Osteocyte (in vitro differentiated cells): ENCODE data around the gene ARHGEF38. TPM values are rescaled to one million over a fixed set of nuclear protein-coding genes. Genes with fewer than 3 reads are reported as not detected.
"Not testable (repeated sequence)": the region's sequence is repeated elsewhere in the genome, so short reads cannot be mapped to it uniquely, and the experiment has no call there.

ENCODE experiments used
- DNase-seq: peaks from one replicate; pipeline ENCODE4 v3.0.0; 2021; ENCODE audit warnings: mixed read lengths; ENCODE audit not compliant: unreplicated experiment; ENCODE audit errors: extremely low spot score
- H3K27ac Mint-ChIP-seq: one replicate; pipeline ENCODE4 v1.8.0; 2021; ENCODE audit warnings: mild to moderate bottlenecking, mixed read lengths; ENCODE audit not compliant: unreplicated experiment
- H3K27me3 Mint-ChIP-seq: one replicate; pipeline ENCODE4 v1.8.0; 2021; ENCODE audit warnings: mixed read lengths; ENCODE audit not compliant: unreplicated experiment
- H3K36me3 Mint-ChIP-seq: one replicate; pipeline ENCODE4 v1.8.0; 2021; ENCODE audit warnings: mixed read lengths; ENCODE audit not compliant: unreplicated experiment
- H3K4me1 Mint-ChIP-seq: one replicate; pipeline ENCODE4 v1.8.0; 2021; ENCODE audit warnings: mixed read lengths; ENCODE audit not compliant: unreplicated experiment
- H3K4me3 Mint-ChIP-seq: one replicate; pipeline ENCODE4 v1.8.0; 2021; ENCODE audit warnings: mild to moderate bottlenecking, moderate library complexity, mixed read lengths; ENCODE audit not compliant: unreplicated experiment
- H3K9me3 Mint-ChIP-seq: one replicate; pipeline ENCODE4 v1.8.0; 2021; ENCODE audit warnings: mixed read lengths; ENCODE audit not compliant: unreplicated experiment
- total RNA-seq: library from RNA; stranded (reverse); gene quantifications from 2 replicates; pipeline ENCODE4 v1.2.1, GENCODE V29; 2021
- TF ChIP-seq, protein P1 (sequence below): fragments of 200-600 bp; sonication (generic); IDR thresholded peaks from 2 replicates; pipeline ENCODE4 v1.5.0; 2021; ENCODE audit warnings: antibody characterized with exemption, mild to moderate bottlenecking, moderate library complexity

The ARHGEF38 gene
- total RNA-seq, 1 donor from 2014 or later, result not detected

DNA sequence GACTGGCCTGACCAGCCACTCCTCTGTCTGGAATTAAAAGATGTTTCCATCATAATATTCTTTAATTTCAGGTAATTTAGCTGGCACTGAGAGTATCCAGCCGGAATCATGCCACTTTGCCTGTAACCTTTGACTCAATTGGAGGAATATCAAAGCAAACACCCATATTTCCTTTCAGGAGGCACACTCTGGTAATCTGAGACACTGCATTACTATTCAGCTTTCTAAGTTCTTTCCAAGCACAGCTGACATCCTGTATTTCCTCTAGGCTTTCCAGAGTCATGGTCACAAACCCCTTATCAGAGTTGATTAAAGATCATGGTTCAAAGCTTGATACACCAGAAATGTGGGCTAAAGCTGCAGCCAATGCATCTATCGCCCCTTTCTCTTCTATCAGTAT lies 126.8 kb downstream of the ARHGEF38 start:
- Mint-ChIP-seq H3K27me3 (peaks cover 5% of the 10 kb centered on the region), H3K36me3 (peaks cover 6% of the 10 kb centered on the region), H3K4me3 (no peak overlapping the region)

DNA sequence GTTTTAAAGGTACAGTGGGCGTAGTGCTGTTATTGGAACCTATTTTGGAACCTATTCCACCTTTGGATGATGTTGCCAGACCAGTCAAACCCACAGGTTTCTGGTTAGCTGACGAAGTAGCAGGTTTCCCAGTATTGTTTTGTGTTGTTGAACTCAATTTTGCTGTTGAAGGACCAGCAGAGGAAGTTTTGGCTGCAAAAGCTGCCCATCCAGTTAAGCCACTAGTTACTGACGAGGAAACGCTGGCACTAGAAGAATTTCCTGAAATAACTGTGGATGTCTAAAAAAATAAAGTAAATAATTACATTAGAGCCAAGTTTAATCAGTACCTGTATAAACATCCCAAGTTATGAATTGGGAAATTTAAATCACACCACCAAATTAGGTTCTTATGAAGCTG lies 130.6 kb downstream of the ARHGEF38 start:
- no peak overlapping the region for H3K27ac Mint-ChIP-seq
- no peaks in the 10 kb centered on the region for H3K27me3 Mint-ChIP-seq
- H3K4me3 Mint-ChIP-seq, result no peak overlapping the region

More for the DNA sequence above, 126.8 kb downstream of the ARHGEF38 start:
- Mint-ChIP-seq H3K9me3 (no peaks in the 10 kb centered on the region), H3K4me1 (no peaks in the 10 kb centered on the region), H3K27ac (no peak overlapping the region)
- DNase-seq, result no peak
- TF ChIP-seq, protein P1, sequence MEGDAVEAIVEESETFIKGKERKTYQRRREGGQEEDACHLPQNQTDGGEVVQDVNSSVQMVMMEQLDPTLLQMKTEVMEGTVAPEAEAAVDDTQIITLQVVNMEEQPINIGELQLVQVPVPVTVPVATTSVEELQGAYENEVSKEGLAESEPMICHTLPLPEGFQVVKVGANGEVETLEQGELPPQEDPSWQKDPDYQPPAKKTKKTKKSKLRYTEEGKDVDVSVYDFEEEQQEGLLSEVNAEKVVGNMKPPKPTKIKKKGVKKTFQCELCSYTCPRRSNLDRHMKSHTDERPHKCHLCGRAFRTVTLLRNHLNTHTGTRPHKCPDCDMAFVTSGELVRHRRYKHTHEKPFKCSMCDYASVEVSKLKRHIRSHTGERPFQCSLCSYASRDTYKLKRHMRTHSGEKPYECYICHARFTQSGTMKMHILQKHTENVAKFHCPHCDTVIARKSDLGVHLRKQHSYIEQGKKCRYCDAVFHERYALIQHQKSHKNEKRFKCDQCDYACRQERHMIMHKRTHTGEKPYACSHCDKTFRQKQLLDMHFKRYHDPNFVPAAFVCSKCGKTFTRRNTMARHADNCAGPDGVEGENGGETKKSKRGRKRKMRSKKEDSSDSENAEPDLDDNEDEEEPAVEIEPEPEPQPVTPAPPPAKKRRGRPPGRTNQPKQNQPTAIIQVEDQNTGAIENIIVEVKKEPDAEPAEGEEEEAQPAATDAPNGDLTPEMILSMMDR, result no peak

GRCh38 chr4:105686571-105686970 lies 134.2 kb downstream of the ARHGEF38 start:
- Mint-ChIP-seq H3K27me3 (no peaks in the 10 kb centered on the region), H3K36me3 (peaks cover 30% of the 10 kb centered on the region), H3K4me1 (no peaks in the 10 kb centered on the region), H3K4me3 (no peak overlapping the region), H3K27ac (no peak overlapping the region), H3K9me3 (no peaks in the 10 kb centered on the region)
- no peak for DNase-seq
- TF ChIP-seq, protein P1, result no peak

More for the DNA sequence above, 130.6 kb downstream of the ARHGEF38 start:
- no peaks in the 10 kb centered on the region for H3K4me1 Mint-ChIP-seq
- no peaks in the 10 kb centered on the region for H3K9me3 Mint-ChIP-seq
- H3K36me3 Mint-ChIP-seq, result peaks cover 16% of the 10 kb centered on the region
- no peak for DNase-seq
- TF ChIP-seq, protein P1, result no peak

- not testable (repeated sequence) for H3K27me3 Mint-ChIP-seq, H3K4me1 Mint-ChIP-seq
Observed at GRCh38 chr4:105694812-105695211, 142.4 kb downstream of the ARHGEF38 start.

DNA sequence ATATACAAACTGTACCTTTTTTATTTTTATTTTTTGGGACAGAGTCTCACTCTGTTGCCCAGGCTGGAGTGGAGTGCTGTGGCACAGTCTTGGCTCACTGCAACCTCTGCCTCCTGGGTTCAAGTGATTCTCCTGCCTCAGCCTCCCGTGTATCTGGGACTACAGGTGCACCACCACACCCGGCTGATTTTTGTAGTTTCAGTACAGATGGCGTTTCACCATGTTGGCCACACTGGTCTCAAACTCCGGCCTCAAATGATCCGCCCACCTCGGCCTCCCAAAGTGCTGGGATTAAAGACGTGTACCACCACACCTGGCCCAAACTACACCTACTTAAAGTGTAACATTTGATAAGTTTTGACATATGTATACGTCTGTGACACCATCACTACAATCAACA lies 143.4 kb downstream of the ARHGEF38 start:
- not testable (repeated sequence) for H3K9me3 Mint-ChIP-seq, H3K4me1 Mint-ChIP-seq, H3K27me3 Mint-ChIP-seq, H3K27ac Mint-ChIP-seq, DNase-seq, H3K4me3 Mint-ChIP-seq
- peaks cover 41% of the 10 kb centered on the region for H3K36me3 Mint-ChIP-seq

More at GRCh38 chr4:105694812-105695211, 142.4 kb downstream of the ARHGEF38 start:
- not testable (repeated sequence) for H3K4me3 Mint-ChIP-seq, H3K27ac Mint-ChIP-seq, DNase-seq, H3K9me3 Mint-ChIP-seq
- H3K36me3 Mint-ChIP-seq, result peaks cover 46% of the 10 kb centered on the region

- no peak overlapping the region for H3K4me3 Mint-ChIP-seq
- TF ChIP-seq, protein P1, result no peak
- DNase-seq, result no peak
- H3K36me3 Mint-ChIP-seq, result peaks cover 34% of the 10 kb centered on the region
- no peaks in the 10 kb centered on the region for H3K9me3 Mint-ChIP-seq
- no peak overlapping the region for H3K27ac Mint-ChIP-seq
- no peaks in the 10 kb centered on the region for H3K4me1 Mint-ChIP-seq
- H3K27me3 Mint-ChIP-seq, result no peaks in the 10 kb centered on the region
Observed at GRCh38 chr4:105698607-105699006, 146.2 kb downstream of the ARHGEF38 start.
